Measurements from ENCODE around the gene UNC13B. TPM values are rescaled to one million over a fixed set of nuclear protein-coding genes. Genes with fewer than 3 reads are reported as not detected.

Gene UNC13B
- total and polyA plus RNA-seq, 9 of the 15 experiments (the other 6 are each of a cell fraction or from before 2014, with no cell fraction given): 2.4 to 11.5 (median 8.6) TPM

GRCh38 chr9:35395706-35396101 lies 233.9 kb downstream of the UNC13B start:
- no peak for TF ChIP-seq UBTF (IDR thresholded peaks at IDR 0.05; ENCODE audit: borderline replicate concordance in 1 of 2, low read depth in 2 of 2, low read length in 2 of 2)
- no peak for TF ChIP-seq HMBOX1 (IDR thresholded peaks at IDR 0.05)
- TF ChIP-seq FOXO4 (CRISPR knock-in tag; IDR thresholded peaks at IDR 0.05): no peak
- TF ChIP-seq ZNF23 (CRISPR knock-in tag; IDR thresholded peaks at IDR 0.05): no peak
- no peak for ATAC-seq
- in situ Hi-C loops (cut with MboI): no loop called here
- Histone ChIP-seq H4K20me1 (replicated peaks; ENCODE audit: control insufficient read depth, insufficient read depth, low read length) (no peaks in the 10 kb centered on the region), H3K9me3 (replicated peaks; ENCODE audit: control insufficient read depth, insufficient read depth, low read depth, low read length) (no peaks in the 10 kb centered on the region), H3K27ac (ENCODE audit: extremely low read depth, low read depth, low read length) (no peak overlapping the region), H3K4me3 (no peak overlapping the region), H3K79me2 (ENCODE audit: control insufficient read depth, insufficient read depth, low read length) (no peaks in the 10 kb centered on the region), H3K4me2 (ENCODE audit: insufficient read depth, low read length) (no peak overlapping the region), H3K9me1 (ENCODE audit: control insufficient read depth, insufficient read depth, low read length) (no peaks in the 10 kb centered on the region), H3K27me3 (ENCODE audit: control insufficient read depth in 2 of 2, insufficient read depth in 2 of 2, low read length in 2 of 2) (no peaks in the 10 kb centered on the region), H2AFZ (ENCODE audit: low read depth, low read length) (no peak overlapping the region), H3K9ac (ENCODE audit: insufficient read depth in 1 of 2, low read depth in 2 of 2, low read length in 2 of 2) (no peak overlapping the region), H3K4me1 (replicated peaks in 1 of 2; ENCODE audit: control insufficient read depth in 2 of 2, insufficient read depth in 2 of 2, low read length in 2 of 2) (no peaks in the 10 kb centered on the region), H3K36me3 (ENCODE audit: control insufficient read depth, insufficient read depth, low read length) (0 out of 3 replicates have a peak, but pooled peaks cover 2% of the 10 kb centered on the region)
- no TSS peak for BruUV-seq (replicated peaks)
- WGBS (ENCODE audit: insufficient coverage, low coverage, missing lambda C conversion rate): 22% methylated on average over 1 of the region's 1 CpG
- ChIA-PET CTCF (ENCODE audit: low intra/inter-chr PET ratio) (no interaction called here), POLR2A (no interaction called here)
- DNase-seq (ENCODE audit: extremely low read depth in 1 of 4, low spot score in 3 of 4): no peak
- intact Hi-C loops (cut with micrococcal nuclease): no loop called here
- no peak for FAIRE-seq
